Left renal cortex interstitium (tissue), 4 donors: ENCODE measurements around the gene JMJD8. TPM values are rescaled to one million over a fixed set of nuclear protein-coding genes. Genes with fewer than 3 reads are reported as not detected.

Source experiments
- DNase-seq, 4 donors: peaks; one replicate each; pipeline ENCODE4 v3.0.0-alpha.2; 2013; ENCODE audit warnings: low read depth in 4 of 4, low spot score in 2 of 4, missing footprints in 1 of 4
- polyA plus RNA-seq, 4 donors: library from polyadenylated mRNA; unstranded; fragments of 120-200 nt; gene quantifications; one replicate each; pipeline ENCODE4 v1.2.1, GENCODE V29; 2013; ENCODE audit not compliant: insufficient read length in 4 of 4

JMJD8 gene
- polyA plus RNA-seq, 4 donors: 55.7 to 85.7 (median 69.2) TPM

DNA sequence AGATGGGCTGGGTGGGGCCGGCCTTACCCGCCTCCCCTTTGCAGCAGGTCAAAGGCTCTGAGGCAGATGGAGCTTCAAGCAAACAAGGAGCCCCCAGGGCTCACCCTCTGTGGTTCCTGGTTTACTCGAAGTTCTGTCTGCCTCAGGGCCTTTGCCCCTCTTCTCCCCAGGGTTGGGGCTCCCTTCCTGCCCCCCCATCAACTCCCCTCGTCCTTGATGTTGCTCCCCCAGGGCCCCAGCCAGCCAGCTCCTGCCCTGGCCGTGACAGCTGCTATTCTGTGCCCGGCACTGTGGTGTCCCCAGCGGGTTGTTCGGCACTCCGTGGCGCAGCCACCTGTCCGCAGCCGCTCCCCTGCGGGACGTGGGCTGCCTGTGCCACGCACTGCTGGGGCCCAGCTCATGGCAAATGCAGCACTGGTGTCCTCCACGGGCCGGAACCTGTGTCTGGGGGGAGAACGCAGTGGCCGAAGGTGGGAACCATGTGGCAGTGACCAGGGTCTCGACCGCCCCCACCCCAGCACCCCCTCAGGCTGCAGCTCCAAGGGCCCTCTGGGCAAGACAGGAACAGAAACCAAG is 26.5 kb upstream of the JMJD8 start:
- DNase-seq: no peak

DNA sequence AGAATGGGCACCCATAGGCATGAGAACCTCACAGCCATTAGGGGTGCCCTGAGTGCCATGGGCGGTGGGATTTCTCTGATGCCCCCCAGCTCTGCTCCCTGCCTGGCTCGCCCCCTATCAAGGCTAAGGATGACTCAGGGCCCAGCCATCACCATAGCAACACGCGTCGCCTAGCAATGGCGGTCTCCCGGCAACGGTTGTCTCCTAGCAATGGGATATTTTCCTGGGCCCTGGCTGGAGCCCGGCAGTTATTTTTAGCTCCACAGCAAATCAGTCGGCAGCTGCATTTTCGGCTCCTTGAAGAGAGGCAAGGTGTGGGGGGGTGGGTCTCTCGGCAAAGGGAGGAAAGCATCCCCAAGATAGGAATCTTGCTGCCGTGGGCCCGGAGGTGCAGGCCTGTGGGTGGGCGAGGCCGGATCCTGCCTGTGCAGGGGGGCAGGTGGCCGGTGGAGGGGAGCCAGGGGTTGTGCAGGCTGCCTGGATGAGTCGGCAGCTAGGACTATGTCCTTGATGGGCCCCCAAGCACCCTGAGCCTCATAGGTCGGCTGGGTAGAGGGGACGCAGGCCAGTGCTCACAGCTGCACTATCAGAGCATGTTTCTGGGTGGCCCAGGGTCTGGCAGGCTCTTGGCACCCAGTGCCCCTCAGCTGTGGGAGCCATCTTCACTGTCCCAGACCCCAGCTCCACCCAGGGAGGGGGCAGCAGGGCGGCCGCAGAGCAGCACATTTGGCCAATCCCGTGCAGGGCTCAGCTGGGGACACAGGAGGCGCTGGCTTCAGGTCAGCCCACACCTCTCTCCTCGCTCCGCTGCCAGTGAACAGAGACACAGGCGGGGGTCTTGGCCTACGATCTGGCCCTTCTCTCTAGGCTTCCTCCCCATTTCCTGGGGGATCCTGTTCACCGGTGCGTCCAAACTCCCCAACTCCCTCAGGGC is 25.7 kb upstream of the JMJD8 start:
- DNase-seq: no peak

DNA sequence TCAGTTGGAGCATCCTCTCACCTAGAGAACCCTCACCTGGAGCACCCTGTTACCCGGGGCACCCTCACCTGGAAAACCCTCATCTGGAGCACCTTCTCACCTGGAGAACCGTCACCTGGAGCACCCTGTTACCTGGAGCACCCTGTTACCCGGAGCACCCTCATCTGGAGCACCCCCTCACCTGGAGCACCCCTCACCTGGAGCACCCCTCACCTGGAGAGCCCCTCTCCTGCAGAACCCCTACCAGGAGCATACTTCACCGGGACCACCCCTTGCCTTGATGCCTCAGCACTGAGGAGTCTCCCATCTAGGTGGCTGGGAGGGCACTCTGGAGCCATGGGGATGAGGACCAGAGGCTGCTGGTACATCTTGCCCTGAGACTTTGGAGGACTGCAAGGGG is 24.8 kb upstream of the JMJD8 start:
- no peak for DNase-seq

DNA sequence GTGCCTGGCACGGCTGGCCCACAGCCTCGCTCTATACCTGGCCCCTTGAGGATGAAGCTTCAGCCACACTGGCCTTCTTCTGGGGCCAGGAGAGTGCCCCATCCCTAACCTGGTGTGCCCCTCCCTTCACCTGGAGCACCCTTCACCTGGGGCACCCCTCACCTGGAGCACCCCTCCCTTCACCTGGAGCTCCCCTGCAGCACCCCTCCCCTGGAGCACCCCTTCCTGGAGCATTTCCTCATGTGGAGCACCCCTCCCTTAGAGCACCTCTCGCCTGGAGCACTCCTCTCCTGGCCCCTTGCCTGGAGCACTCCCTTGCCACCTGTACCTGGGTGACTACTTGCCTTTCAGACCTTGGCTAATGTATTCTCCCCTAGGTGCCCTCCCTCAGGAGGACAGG is 23.9 kb upstream of the JMJD8 start:
- no peak for DNase-seq

DNA sequence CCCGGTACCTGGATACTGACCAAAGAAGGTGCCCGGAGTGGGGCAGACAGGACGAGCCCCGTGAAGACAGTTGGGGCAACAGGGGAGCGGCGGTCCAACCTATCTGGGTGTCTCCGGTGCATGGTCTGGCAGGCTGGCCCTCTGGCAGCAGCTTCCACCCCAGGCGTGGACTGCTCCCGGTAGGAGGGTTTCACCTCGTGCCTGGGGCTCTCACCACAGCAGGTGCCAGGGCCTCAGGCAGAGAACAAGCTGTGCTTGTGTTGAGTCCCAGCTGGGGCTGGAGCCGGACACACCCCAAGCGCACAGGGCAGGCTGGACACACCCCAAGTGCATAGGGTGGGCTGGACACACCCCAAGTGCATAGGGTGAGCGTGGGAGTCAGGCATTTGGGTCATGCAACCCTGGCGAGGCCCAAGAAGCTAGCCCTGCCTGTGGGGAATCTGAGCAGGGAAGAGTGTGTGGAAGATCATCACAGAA is 23.0 kb upstream of the JMJD8 start:
- DNase-seq: no peak

DNA sequence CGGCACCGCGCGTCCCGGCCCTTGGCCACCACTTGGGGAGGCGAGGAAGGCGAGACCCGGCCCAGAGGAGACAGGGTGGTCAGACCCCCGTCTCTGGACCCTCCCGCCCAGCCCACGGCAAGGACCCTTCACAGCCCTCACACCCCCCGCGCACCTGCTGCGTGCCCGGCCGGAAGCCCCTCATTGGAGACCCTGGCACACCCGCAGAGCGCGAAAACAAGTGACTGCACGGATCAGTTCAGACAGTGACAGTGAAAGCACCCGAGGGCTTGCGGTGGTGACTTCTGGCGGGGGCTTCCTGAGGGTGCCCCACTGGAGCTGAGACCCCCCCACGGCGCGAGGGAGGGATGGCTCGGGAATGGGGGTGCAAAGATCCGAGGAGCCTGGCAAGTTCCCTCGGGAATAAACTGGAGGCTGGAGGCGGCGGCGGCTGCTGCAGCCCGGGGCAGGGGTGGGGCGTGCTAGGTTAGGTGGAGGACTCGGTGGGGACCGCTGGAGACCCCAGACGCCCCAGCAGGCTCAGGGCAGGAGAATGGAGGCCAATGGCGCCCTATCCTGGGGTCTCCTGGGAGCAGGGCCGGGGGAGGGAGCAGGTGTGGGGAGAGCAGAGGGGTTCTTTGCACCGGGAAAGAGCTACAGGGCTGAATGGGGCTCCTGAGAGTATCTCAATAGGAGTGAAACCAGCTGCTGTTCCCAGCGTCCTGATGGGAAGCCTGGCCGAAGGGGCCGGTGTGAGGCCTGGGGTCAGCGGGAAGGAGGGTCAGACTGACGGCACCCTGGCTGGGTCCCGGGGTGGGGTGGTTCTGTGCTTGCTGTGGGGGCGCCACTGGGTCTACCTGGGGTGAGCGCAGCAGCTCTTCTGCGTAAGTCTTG is 22.3 kb upstream of the JMJD8 start:
- no peak for DNase-seq

DNA sequence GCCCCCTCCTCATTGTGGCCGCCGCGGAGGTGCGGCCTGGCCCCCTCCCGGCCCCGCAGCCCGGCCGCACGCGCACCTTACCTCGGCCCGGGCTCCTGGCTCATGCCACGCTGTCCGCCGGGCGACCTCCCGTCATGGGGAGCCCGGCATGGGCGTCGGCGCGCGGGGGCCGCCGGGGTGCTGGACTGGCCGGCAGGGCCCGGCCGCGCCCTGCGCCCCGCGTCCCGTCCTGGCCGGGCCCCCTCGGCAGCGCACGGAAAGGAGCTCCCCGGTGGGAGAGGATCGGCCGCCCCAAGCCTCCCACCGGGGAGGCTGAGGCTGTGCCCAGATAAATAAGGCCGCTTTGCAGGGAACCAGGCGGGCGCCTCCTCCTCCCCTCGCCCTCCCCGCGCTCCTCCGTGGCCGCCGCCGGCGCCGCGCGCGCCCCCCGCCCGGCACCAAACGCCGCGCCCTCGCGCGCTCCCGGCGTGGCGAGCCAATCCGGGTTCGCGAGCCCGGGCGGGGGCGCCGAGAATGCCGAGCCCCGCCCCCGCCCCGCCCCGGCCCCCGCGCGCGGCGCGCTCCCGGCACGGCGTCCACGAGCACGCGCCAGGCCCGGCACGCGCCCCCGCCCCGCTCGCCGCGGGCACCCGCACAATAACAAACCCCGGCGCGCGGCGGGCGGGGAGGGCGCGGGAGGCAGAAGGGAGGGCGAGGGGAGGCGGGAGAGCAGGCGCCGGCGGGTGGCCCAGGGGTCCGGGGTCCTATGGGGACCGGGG is 21.5 kb upstream of the JMJD8 start, which contains the start of gene FBXL16:
Gene FBXL16 (minus strand): TSS at position 371 of the 758 bp plus-strand sequence. CDS start 8,396 bp downstream, outside the sequence.
- no peak for DNase-seq

DNA sequence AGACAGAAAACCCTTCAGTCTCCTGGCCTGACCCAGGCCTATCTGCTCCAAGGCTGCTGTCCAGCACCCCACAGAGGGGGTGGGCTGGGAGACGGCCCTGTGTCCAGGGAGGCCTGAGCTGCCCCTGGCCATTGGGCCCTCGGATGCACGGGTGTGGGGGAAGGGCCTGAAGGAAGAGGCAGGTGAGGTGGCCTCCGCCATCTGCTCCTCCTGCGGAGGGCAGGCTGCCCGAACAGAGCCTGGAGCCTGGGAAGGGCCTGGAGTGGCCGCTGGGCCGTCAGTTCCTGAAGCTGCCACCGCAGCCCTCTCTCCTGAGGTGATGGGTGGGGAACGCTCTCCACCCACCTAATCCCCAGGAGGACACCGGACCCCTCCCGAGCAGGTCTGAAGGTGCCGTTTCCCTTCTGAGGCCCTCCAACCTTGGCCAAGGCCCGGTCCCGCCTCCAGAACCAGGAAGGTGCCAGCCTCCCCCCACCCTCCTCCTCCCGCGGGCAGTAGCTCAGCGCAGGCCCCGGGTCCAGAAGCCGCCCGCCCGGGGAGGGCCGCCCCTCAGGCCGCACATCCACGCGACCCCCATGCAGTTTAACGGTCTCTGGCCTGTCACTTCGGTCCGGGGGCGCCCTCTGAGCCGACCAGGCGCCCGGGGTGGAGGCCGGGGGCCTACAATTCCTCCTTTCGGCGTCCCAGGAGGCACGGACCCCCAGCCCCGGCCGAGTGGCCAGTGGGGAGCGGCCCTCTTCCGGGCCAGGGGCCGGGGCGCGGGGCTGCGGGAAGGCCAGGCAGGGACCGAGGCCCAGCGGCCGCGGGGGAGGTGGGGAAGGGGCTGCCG is 20.6 kb upstream of the JMJD8 start:
- DNase-seq: no peak

DNA sequence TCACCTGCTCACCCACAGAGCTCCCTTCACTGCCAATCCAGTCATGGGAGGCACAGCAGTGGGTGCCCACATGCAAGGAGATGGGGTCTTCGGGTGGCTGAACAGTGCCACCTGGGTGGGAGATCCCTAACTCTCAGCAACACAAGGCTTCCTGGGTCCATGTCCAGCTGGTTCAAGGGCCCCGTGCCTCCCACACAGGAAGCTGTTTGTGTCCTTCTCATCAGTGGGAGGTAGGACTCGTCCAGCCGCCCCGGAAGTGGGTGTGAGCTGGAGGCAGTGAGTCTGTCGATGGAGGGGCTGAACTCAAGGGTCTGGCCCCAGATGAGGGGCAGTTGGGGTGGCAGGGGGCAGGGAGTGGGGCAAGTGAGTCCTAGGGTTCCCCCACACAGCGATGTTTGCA is 19.9 kb upstream of the JMJD8 start:
- DNase-seq: no peak

DNA sequence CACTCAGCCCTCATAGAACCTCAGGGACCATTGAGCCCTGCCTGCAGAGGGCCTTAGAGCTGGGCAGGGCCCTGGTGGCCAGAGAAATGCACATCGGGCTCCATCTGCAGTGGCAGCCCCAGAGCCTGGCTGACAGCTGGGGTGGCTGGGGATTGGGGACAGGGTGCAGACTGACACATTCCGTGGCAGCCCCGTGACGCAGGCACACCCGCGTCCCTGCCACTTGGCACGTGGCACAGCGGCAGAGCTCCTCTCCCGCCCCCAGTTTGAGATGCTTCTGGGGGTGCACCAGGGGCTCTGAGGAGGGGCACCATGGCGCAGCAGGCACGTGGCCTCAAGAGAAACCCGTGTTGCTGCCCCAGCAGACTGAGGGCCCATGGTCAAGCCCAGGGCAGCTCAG is 19.3 kb upstream of the JMJD8 start:
- no peak for DNase-seq

DNA sequence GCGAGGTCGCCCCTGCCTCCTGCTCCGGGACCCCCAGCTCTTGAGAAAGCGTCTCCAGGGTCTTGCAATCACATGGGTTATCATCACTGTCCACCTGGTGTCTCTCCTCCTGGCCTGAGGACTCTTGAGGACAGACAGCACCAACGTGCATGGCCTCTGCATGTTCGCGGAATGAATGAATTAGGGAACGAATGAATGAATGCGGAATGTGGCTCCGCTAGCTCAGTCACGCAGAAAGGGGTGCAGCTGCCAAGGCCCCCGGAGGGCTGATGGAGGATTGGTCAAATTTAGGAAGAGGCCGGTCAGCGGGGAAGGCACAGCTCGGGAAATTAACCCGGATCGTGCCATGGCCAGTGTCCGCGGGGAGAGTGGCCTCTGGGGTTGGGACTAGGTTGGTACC is 18.2 kb upstream of the JMJD8 start:
- no peak for DNase-seq

DNA sequence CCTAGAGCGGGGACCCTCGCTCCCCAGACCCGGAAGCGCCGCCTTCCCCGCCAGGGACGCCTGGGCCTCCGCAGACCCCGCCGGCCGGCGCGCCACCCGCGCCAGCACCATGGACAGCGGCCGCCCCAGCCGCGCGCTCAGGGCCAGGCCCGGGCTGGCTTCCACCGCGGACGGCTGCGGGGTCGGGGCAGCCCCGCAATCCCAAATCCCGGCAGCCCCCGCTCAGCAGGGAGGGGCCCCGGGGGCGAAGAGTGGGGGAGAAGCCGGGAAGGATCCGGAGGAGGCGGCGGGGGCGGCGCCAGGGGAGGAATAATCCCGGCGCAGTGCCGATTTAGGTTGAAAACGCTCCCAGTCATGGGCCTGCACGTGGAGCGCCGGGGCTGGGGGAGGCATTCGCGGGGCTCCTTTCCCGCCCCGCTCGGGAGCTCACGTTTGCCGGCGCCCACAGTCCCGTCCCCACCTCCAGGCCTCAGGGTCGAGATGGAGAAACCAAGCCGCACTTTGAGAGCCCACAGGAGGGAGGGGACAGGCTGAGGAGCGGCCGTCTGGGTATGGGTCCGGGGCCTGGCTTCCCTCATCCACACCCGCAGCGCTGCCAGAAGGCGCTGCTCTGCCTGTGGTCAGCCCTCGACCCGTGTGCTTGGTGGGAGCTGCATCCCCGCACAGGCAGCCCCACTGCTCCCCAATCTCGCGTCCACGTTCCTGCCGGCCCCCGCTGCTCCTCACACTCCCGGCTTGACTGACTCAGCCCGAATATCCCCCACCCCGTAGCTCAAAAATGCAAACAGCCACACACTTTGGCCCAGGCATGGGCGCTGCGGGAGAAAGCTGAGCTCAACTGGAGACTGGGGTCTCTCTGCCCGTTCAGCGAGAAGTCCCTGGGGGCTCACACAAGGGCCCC is 16.8 kb upstream of the JMJD8 start:
- no peak for DNase-seq

DNA sequence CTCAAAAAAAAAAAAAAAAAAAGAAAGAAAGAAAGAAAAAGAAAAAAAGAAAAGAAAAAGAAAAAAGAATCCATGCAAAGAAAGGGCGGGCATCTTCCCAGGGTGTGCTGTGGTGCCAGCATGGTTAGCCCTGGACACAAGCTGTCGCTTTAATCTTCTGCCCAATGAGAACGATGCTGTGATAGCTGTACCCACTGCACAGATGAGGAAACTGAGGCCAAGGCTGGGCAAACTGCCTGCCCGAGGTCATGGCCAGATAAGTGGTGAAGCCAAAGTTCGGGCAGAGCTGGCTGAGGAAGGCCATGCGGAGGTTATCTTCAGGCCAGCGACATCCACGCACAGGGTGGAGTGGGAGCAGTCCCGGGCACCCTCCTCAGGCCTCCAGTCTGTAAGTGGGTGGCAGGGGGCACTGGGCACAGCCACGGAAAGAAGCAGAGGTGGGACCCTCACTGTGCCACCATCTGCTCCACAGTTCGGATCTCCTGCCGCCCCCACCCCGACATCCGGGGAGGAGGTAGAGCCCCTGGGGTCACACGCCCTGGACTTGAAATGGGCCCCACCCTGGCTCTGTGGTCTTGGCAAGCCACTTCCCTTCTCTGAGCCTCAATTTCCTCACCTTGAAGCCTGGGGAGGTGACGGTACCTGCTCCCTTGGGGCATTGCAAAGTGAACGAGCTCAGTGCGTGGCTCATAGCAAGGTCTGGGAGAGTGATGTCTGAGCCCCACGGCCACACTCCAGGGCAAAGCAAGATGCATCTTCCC is 15.0 kb upstream of the JMJD8 start:
- DNase-seq: no peak

DNA sequence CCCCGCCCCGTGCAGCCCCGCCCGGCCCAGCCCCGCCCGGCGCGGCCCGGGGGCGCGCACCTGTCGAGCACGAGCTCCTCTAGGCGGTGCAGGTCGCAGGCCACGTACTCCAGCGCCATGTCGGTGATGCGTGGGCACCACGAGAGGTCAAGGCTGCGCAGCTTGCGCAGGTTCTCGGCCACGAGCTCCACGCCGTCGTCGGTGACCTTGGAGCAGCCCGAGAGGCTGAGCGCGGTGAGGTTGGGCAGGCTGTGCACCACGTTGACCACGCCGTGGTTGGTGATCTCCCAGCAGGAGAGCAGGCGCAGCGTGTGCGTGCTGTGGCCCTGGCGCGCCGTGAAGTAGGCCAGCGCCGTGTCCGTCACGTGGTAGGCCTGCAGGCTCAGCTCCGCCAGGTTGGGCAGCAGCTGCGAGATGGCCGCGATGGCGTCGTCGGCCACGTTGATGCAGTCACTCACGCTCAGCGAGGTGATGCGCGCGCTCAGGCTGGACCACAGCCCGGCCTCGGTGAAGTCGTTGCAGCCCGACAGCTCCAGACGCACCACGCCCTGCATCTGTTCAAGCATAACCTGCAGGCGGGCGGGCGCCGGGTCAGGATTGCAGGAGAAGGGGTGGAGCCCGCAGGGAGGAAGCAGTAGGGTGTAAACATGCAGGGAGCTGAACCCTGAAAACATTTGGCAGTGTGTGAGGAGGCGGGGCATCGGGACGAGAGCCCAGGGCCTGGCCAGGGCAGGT is 11.4 kb upstream of the JMJD8 start:
- no peak for DNase-seq

DNA sequence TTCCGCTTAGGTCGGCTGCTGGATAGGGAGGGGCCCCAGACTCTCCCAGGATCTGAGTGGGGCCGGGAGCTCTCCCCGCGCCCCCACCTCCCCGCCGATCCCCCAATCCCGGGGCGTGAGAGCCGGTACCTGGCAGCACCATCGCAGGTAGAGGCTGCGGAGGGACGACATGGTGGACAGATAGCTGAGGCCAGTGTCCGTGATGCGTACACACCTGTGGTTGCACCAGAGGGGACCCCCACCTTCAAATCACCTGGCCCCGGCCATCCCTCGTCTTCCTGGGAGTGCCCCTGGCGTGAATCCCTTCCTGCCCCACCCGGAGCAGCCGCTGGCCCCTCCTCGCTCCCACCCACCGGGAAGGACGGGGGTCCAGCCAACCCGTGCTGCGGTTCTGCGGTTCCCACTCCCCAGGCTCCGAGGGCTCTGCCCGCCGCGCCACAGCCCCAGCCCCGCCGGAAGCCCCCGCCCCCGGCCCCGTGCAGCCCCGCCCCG is 10.8 kb upstream of the JMJD8 start:
- DNase-seq: no peak

DNA sequence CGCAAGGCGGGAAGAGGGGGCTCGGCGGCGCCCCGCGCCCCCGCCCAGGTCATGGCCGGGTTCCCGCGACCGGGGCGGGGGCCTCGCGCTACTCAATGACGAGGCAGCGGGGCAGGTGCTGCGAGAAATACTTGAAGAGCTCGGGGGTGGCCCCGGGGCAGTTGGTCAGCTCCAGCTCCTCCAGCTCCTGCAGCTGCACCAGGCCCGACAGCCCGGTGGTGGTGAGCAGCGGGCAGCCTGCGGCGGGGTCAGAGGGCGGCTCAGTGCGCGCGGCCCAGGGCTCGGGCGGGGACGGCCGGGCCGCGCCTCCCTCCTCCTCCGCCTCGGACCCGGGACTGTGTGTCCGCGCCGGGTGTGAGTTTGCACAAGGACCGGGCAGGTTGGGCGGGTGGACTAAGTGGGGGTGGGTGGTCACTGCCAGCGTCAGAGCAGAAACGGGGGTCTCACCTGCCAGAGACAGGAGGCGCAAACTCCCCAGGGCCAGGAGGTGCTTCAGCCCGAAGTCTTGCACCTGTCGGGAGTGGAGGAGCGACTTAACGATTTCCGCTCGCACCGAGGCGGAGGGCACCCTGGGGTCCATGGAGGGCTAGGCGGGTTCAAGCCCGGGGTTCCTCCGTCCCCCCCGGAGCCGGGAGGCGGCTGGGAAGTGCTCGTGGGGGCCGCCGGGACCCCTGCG is 10.2 kb upstream of the JMJD8 start:
- DNase-seq: no peak
